Kidney epithelial cell (primary cell): ENCODE data around the gene IL17REL. TPM values are rescaled to one million over a fixed set of nuclear protein-coding genes. Genes with fewer than 3 reads are reported as not detected.

Experiments
- DNase-seq: peaks from one replicate; pipeline ENCODE4 v3.0.0-alpha.2; 2010; ENCODE audit warnings: low read depth
- H3K27me3 ChIP-seq: 2 replicates; pipeline ENCODE4 v1.6.0; 2011; ENCODE audit warnings: low read length; ENCODE audit not compliant: control insufficient read depth, insufficient read depth
- H3K36me3 ChIP-seq: 2 replicates; pipeline ENCODE4 v1.5.1; 2011; ENCODE audit warnings: low read length; ENCODE audit not compliant: control insufficient read depth, insufficient read depth
- H3K4me3 ChIP-seq: 2 replicates; pipeline ENCODE4 v1.5.1; 2011; ENCODE audit warnings: low read depth, mild to moderate bottlenecking, control low read depth, low read length
- total RNA-seq: library from RNA; depleted of rRNA; stranded (reverse); fragments of >200 nt; gene quantifications from 2 replicates; pipeline ENCODE4 v1.2.3, GENCODE V29; 2015
- TF ChIP-seq, protein P1 (sequence below): IDR thresholded peaks from 2 replicates; pipeline ENCODE4 v1.5.1; 2011; ENCODE audit warnings: mild to moderate bottlenecking, moderate library complexity, low read length, control low read depth, inconsistent platforms; ENCODE audit not compliant: insufficient read depth, poor library complexity, severe bottlenecking

Gene IL17REL
- total RNA-seq, 1 donor from 2014 or later = not detected

DNA sequence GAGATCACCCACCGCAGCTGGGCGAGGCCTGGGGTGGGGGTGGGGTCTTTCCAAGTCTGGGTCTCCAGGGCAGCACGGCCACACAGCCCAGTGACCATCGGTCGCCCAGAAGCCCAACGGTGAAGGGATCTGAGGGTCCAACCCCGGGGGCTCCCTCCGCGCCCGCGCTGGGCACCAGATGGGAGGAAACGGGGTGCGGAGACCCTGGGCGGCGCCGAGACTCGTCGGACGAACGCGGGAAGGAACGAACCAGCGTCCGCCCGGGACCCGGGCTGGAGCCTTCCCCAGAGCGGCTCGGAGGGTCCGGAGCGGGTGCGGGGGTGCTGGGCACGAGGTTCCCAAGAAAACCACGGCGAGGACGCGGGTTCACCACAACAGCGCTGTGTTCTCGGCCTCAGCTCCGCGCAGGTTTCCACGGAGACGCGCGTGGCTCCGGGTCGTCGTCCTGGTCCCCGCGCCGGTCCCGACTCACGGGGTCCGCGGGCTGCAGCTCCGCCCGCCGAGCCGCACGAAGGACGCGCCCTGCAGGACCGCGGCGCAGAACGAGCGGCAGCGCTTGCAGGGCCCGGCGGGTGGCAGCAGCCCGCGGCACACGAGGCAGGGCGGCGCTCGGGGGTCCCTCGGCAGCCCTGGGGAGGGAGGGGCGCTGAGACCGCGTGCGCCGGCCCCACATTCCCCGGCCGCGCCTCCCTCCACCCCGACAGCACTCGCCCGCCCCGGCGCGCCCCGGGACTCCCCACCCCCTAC lies 2.3 kb upstream of the IL17REL start:
- DNase-seq = no peak
- H3K4me3 ChIP-seq = no peak overlapping the region
- TF ChIP-seq, protein P1, sequence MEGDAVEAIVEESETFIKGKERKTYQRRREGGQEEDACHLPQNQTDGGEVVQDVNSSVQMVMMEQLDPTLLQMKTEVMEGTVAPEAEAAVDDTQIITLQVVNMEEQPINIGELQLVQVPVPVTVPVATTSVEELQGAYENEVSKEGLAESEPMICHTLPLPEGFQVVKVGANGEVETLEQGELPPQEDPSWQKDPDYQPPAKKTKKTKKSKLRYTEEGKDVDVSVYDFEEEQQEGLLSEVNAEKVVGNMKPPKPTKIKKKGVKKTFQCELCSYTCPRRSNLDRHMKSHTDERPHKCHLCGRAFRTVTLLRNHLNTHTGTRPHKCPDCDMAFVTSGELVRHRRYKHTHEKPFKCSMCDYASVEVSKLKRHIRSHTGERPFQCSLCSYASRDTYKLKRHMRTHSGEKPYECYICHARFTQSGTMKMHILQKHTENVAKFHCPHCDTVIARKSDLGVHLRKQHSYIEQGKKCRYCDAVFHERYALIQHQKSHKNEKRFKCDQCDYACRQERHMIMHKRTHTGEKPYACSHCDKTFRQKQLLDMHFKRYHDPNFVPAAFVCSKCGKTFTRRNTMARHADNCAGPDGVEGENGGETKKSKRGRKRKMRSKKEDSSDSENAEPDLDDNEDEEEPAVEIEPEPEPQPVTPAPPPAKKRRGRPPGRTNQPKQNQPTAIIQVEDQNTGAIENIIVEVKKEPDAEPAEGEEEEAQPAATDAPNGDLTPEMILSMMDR = no peak
- peaks cover 76% of the 10 kb centered on the region for H3K27me3 ChIP-seq
- no peaks in the 10 kb centered on the region for H3K36me3 ChIP-seq

DNA sequence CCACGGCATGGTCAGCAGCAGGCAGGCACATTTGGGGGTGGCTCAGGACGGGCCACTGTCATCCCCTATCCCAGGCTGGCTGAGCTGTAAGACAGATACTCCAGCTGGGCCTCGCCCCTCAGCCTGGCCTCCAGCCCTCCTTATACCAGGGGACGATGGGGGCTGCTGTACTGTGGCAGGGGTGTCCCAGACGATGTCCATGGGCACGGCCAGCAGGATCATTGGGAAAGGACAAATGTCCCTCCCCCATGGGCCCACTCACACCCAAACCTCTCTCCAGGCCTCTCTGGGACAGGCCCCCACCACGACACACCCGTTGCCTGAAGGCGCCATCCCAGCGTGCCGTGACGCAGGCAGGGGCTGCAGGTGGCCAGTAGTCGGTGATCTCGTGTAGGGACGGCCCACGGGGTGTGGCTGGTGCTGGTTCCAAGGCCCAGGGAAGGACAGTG lies 1.5 kb upstream of the IL17REL start:
- Histone ChIP-seq H3K4me3 (no peak overlapping the region), H3K27me3 (peaks cover 79% of the 10 kb centered on the region), H3K36me3 (no peaks in the 10 kb centered on the region)
- DNase-seq = no peak
- TF ChIP-seq, protein P1 = no peak

DNA sequence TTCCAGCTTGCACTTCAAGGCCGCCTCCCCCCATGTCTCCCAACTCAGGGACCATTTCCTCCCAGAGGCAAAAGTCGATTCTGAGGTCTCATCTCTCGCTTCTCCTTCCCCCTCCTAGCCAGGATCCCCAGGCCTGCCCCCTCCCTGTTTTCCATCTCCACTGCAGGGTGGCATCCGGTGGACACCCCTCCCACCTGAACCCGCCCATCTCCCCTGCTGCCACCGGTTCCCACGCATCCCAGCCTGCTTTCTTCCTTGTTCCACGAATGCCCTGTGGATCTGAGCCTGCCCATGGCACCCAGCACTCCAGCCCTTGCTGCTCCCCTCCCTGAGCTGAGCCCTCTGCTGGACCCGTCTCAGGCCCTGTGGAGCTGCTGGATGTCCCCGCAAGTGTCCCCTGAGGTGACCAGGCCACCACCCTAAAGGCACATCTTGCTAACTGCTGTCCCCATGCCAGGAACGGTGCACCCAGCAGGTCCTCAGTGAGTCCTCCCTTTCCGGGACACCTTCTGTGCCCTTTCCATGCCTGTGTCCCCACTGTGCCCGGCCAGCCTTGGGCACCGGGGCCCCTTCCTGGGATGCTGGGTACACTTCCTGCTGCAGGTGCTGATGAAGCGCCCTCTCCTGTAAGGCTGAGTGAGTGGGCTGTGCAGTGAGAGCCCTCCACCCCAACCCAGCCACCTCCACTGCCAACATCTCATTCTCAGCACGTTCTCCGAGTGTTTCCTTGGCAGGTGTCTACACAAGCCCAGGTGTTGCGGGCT lies 936 bp downstream of the IL17REL start:
- no peak overlapping the region for H3K4me3 ChIP-seq
- TF ChIP-seq, protein P1 = no peak
- no peak for DNase-seq
- no peaks in the 10 kb centered on the region for H3K36me3 ChIP-seq
- H3K27me3 ChIP-seq = peaks cover 71% of the 10 kb centered on the region

DNA sequence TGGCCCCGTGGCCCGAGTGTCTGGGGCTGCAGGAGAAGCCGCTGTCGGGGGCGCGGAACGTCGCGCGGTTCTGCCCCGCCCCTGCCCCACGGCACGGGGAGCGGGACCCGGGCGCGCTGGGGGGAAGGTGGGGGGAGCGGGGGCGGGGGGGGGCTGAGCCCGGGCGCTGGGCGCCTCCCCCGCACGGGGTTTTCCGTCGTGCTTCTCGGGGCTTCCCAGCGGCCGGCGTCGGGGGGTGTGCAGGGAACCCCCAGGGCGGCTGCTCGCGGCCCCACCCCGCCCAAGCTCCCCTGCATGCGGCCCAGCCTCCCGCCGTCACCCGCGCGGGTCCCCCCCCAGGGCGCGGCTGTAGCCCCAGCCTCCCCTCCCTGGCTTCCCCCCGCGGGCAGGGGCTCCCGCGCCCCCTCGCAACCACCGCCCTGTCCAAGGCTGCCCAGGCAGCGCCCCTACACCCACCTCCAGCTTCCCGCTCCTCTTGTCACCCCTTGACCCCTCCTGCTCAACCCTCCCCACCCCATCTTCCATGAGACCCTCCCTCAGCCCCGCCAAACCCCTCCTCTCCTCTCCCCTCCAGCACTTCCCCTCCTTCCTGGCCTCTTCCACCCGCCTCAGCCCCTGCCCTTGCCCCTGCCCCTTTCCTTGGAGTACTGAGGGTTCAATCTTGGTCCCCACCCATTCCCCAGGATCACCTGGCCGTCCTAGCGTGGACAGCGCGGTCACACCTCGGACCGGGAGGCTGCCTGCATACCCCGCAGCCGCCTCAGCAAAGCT lies 1.7 kb downstream of the IL17REL start:
- DNase-seq = no peak
- Histone ChIP-seq H3K27me3 (peaks cover 63% of the 10 kb centered on the region), H3K36me3 (no peaks in the 10 kb centered on the region), H3K4me3 (no peak overlapping the region)
- TF ChIP-seq, protein P1 = no peak

DNA sequence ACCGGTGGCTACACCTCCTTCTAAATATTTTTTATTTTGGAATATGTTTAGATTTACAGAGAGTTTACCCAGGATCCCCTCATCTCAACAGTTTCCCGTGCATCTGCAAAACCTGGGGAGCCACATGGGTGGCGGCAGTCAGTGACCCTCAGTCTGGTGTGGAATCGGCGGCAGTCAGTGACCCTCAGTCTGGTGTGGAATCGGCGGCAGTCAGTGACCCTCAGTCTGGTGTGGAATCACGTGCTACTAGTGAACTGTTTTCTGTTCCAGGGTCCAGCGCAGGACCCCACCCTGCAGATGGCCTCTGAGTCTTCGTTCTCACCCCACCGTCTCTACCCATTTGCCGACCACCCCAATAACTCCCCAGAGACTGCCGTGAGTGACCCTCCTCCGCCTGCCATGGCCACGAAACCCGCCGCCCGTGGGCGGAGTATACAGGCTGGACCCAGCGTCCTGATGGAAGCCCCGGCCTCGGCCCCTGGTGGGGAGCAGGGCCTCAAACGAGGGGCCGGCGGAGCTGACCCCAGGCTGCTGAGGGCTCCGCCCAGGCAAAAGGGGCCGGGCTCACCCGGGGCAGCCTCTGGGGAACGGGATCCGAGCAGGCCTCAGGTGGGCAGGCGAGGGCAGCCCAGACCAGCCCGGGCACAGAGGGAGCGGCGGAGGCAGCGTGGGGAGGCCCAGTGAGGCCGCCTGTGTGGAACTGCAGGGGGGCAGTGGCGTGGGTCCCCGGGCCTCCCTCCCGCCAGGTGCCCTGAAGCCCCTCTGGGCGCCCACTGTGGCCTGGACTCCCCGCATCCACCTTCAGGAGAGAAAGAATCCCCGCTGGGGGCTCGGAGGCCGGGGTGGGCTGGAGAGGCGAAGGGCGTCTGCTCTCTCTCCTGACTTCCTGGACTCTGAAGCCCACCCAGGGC lies 2.5 kb downstream of the IL17REL start:
- Histone ChIP-seq H3K4me3 (no peak overlapping the region), H3K27me3 (peaks cover 59% of the 10 kb centered on the region), H3K36me3 (no peaks in the 10 kb centered on the region)
- DNase-seq = no peak
- TF ChIP-seq, protein P1 = no peak
